Left lung (tissue), 10 donors: ENCODE results near the gene GPSM1. TPM values are rescaled to one million over a fixed set of nuclear protein-coding genes. Genes with fewer than 3 reads are reported as not detected.

ENCODE experiments used
- ATAC-seq: fragments of 200-7000 bp; cut with Tn5 transposase; one replicate; pipeline ENCODE4 v1.9.1; 2020; ENCODE audit warnings: moderate library complexity
- DNase-seq, 4 donors: peaks; one replicate each; pipeline ENCODE4 v3.0.0-alpha.2; 2013 to 2020
- H3K27ac ChIP-seq, 2 donors: fragments of 200-600 bp; sonication (generic) in 1 of 2; one replicate each; pipeline versions ENCODE4 v1.5.0 to v1.8.0; 2020 to 2021
- H3K27me3 ChIP-seq, 2 donors: fragments of 200-600 bp; sonication (generic) in 1 of 2; one replicate each; pipeline versions ENCODE4 v1.5.0 to v1.8.0; 2020 to 2021
- H3K36me3 ChIP-seq, 2 donors: fragments of 200-600 bp; sonication (generic) in 1 of 2; one replicate each; pipeline versions ENCODE4 v1.5.0 to v1.8.0; 2020 to 2021
- H3K4me1 ChIP-seq, 2 donors: fragments of 200-600 bp; one replicate each; pipeline ENCODE4 v1.8.0; 2021
- H3K4me3 ChIP-seq, 2 donors: fragments of 200-600 bp; sonication (generic) in 1 of 2; one replicate each; pipeline versions ENCODE4 v1.5.0 to v1.8.0; 2020 to 2021; ENCODE audit warnings: mild to moderate bottlenecking in 1 of 2
- H3K9me3 ChIP-seq, 2 donors: fragments of 200-600 bp; sonication (generic) in 1 of 2; one replicate each; pipeline versions ENCODE4 v1.5.0 to v1.8.0; 2020 to 2021
- intact Hi-C, 2 donors: fragments of 100-400 bp; cut with DNase I; formaldehyde crosslinking; loops; one replicate each; pipeline versions ENCODE4 v1.11.2 to v1.14.2; 2022
- polyA plus RNA-seq, 6 donors: library from polyadenylated mRNA; unstranded; fragments of 120-200 nt; gene quantifications; one replicate each; pipeline ENCODE4 v1.2.1, GENCODE V29; 2013; ENCODE audit not compliant: insufficient read length in 6 of 6
- total RNA-seq, 2 donors: library from RNA; stranded (reverse); fragmentation: NEBNext Ultra II Directional; extraction: Animal tissue kit (Norgen Biotek cat#: 25700); gene quantifications; one replicate each; pipeline ENCODE4 v1.2.1, GENCODE V29; 2021
- TF ChIP-seq, protein P1 (sequence below), 2 donors: fragments of 200-600 bp; sonication (generic) in 1 of 2; IDR thresholded peaks; one replicate each; pipeline versions ENCODE4 v1.5.0 to v1.8.0; 2021; ENCODE audit warnings: antibody characterized with exemption in 2 of 2
- donor health status: DM: no; HTN: yes; CAD: no.
- donor health status: DM: no; HTN: no; CAD: no.

The GPSM1 gene
- total and polyA plus RNA-seq, 8 donors = 21.7 to 84.3 (median 52.7) TPM

DNA sequence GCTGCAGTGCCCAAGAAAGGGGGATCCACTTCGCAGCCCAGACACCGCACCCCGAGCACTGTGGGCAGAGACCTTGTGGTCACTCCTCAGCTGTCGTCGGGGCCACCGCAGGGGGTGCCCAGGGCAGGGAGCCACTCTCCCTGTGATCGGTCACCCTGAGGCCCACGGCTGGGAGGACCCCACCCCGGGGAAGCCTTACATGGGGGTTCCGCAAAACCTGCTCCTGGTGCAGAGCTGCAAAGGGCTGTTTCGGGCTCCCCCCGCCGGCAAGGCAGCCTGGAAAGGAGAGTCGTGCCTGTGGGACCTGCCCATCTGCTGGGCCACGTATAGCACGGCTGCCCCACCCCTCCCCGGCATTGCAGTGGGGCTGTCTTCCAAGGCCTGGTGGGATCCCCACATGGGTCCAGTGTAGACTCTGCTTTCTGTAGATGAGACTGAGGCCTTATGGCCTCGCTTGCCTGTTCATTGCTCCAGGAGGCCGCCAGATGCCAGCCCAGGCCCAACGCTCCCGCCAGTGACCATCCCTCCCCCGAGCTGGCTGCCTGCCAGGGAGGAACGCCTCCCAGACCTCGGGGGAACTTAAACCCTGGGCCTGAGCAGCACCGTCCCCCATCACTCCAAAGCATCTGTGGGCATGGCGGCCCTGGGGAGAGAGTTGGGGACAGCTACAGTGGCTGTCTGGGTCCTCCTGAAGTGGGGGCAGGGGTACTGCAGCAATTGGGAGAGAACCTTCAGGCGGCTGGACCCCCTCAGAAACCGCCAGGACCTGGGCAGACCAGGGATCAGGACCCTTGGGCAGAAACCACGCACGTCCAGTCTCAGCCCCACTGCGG is 37.8 kb downstream of the GPSM1 start:
- peaks cover 0 to 6% of the 10 kb centered on the region in 2 donors for H3K27me3 ChIP-seq
- intact Hi-C loops = no loop called here
- TF ChIP-seq, protein P1, sequence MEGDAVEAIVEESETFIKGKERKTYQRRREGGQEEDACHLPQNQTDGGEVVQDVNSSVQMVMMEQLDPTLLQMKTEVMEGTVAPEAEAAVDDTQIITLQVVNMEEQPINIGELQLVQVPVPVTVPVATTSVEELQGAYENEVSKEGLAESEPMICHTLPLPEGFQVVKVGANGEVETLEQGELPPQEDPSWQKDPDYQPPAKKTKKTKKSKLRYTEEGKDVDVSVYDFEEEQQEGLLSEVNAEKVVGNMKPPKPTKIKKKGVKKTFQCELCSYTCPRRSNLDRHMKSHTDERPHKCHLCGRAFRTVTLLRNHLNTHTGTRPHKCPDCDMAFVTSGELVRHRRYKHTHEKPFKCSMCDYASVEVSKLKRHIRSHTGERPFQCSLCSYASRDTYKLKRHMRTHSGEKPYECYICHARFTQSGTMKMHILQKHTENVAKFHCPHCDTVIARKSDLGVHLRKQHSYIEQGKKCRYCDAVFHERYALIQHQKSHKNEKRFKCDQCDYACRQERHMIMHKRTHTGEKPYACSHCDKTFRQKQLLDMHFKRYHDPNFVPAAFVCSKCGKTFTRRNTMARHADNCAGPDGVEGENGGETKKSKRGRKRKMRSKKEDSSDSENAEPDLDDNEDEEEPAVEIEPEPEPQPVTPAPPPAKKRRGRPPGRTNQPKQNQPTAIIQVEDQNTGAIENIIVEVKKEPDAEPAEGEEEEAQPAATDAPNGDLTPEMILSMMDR (IDR thresholded peaks at IDR 0.05) = no peak
- H3K4me1 ChIP-seq = peaks cover 11 to 45% of the 10 kb centered on the region in 2 donors
- DNase-seq (no peak), ATAC-seq (no peak)
- H3K9me3 ChIP-seq = no peaks in the 10 kb centered on the region
- H3K4me3 ChIP-seq = no peak overlapping the region
- H3K27ac ChIP-seq = peak overlapping the region in 1 of 2 donors; percentile 71
- peaks cover 0 to 19% of the 10 kb centered on the region in 2 donors for H3K36me3 ChIP-seq

DNA sequence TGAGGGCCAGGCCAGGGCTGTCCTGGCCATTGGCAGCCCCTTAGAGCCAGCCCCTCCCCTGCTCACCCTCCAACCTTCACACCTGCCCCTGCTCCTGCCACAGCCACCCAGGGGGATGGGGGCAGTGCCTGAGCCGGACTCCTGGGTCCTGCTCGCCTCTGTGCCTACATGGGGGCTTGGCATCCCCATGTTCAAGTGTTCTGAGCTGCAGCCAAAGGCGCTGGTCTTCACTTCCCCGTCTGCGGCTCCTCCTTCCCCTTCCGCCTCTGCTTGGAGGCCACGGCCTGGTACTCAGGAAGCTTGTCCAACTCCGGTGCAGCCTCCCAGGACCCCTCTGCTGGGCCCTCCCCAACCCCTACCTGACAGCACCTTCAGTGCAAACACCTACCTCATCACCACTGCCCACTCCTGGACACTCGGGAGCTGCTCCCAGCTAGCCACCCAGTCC is 38.5 kb downstream of the GPSM1 start:
- peak in 1 of 4 donors; percentile 65 for DNase-seq

DNA sequence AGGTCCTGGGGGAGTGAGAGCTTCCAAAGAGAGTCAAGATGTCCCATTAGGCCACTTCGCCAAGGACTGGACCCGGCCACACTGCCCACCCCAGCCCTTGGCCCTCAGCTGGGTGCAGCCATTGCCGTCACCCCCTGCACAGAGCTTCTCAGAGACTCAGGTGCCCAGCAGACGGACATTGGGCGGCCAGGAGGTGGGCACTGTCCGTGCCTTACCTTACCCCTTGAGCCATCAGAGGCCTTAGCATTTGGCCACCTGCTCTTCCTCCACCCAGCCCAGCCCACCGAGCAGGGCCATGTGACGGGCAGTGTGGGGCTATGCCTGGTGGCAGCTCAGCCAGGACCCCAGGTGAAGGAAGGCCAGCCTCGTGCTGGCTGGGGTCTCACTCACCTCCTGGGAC is 39.5 kb downstream of the GPSM1 start:
- peaks cover 0 to 6% of the 10 kb centered on the region in 2 donors for H3K27me3 ChIP-seq
- ATAC-seq (no peak), DNase-seq (no peak)
- H3K4me3 ChIP-seq = no peak overlapping the region
- intact Hi-C loops = no loop called here
- TF ChIP-seq, protein P1 (IDR thresholded peaks at IDR 0.05) = no peak
- H3K4me1 ChIP-seq = peaks cover 11 to 38% of the 10 kb centered on the region in 2 donors
- no peak overlapping the region for H3K27ac ChIP-seq
- peaks cover 0 to 29% of the 10 kb centered on the region in 2 donors for H3K36me3 ChIP-seq
- no peaks in the 10 kb centered on the region for H3K9me3 ChIP-seq

More for the DNA sequence above, 38.5 kb downstream of the GPSM1 start:
- Histone ChIP-seq H3K27me3 (peaks cover 0 to 6% of the 10 kb centered on the region in 2 donors), H3K9me3 (no peaks in the 10 kb centered on the region), H3K27ac (peak overlapping the region in 1 of 2 donors; percentile 71), H3K4me1 (peaks cover 11 to 45% of the 10 kb centered on the region in 2 donors), H3K4me3 (no peak overlapping the region), H3K36me3 (peaks cover 0 to 26% of the 10 kb centered on the region in 2 donors)
- no peak for ATAC-seq
- intact Hi-C loops = no loop called here
- TF ChIP-seq, protein P1 (IDR thresholded peaks at IDR 0.05) = no peak

DNA sequence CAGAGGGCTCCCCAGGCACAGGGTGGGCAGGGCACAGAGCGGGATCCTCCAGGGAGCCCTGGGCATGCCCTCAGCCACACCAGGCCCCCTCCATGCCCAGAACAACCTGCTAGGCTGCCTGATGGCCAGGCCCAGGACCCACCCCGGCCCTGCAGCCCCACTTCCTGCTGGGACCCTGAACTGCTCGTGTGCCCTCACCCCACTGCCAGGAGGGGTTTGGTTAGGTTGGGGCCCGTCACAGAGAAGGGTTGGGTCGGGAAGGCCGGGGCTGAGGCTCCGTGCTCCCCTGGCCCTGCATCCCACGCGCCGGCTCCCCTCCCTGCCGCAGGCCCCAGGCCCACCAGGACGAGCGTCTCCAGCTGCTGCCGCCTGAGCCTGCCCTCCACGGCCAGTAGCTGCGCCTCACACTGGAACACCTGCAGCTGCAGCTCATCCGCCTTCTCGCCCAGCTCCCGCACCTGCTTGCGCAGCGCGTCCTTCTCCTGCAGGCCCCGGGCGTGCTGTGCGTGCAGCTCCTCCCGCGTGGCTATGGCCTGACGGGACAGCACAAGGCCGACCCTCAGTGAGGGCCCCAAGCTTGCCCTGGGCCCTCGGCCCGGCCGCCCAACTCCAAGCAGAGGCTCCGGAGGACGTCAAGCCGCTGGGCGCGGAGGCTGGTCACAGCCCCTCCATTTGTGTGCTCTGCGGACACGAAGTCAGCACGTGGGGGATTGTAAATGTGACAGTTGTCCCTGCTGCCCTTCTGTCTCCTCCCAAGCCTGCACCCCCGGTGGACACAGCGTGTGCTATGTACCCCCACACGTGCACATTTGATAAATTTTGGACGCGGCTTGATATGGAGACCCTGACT is 40.2 kb downstream of the GPSM1 start:
- TF ChIP-seq, protein P1 (IDR thresholded peaks at IDR 0.05) = no peak
- Histone ChIP-seq H3K4me1 (peaks cover 14 to 39% of the 10 kb centered on the region in 2 donors), H3K27me3 (peaks cover 0 to 6% of the 10 kb centered on the region in 2 donors), H3K36me3 (peaks cover 0 to 25% of the 10 kb centered on the region in 2 donors), H3K9me3 (no peaks in the 10 kb centered on the region), H3K27ac (no peak overlapping the region), H3K4me3 (no peak overlapping the region)
- intact Hi-C loops = no loop called here
- DNase-seq (no peak), ATAC-seq (no peak)
